Amygdala (tissue), 56 donors: ENCODE results near the gene GRID2.
"Not testable (repeated sequence)": the region's sequence is repeated elsewhere in the genome, so short reads cannot be mapped to it uniquely, and the experiment has no call there.

Experiments
- DNase-seq, 56 donors: peaks; one replicate each; lab custom pipeline; 2025; lab: John Stamatoyannopoulos, UW

Gene GRID2

DNA sequence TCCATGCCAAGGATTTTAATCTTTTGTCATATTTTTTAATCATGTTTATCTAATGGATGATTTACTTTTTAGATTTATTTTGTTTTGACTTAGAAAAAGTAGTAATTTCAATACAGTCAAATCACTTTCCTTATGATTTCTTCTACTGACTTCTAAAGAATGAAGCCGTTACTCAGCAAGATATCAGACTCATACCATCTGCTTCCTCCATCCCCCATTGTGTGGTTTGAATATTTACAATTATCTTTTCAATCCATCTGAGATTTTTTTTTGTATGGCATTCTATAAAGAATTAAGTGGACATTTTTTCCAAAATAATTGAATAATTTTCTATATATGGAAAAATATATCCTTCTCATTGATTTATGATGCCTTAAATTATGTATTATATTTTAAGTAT, 959.4 kb downstream of the GRID2 start:
- no peak for DNase-seq

GRCh38 chr4:93267747-93268146, 964.0 kb downstream of the GRID2 start:
- DNase-seq = no peak

GRCh38 chr4:93285346-93285745, 981.6 kb downstream of the GRID2 start:
- no peak for DNase-seq

DNA sequence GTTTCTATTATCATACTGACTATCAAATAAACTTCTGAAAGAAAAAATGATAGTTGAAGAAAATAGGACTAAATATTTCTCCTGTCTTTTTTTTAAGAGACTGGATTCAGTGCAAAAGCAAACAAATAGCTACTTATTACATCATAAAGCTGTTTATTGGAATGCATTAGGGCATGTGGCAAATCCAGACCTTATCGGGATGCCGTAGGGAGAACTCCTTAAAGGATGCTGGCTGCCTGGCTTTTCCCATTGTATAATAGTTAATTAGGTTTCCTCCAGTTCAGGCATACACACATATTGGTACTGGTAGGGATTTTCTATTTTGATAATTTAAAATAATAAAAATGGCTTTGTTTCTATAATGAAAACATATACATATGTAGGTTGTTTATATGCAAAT, 985.5 kb downstream of the GRID2 start:
- DNase-seq = no peak

- no peak for DNase-seq
Observed at GRCh38 chr4:93289831-93290230, 986.1 kb downstream of the GRID2 start.

DNA sequence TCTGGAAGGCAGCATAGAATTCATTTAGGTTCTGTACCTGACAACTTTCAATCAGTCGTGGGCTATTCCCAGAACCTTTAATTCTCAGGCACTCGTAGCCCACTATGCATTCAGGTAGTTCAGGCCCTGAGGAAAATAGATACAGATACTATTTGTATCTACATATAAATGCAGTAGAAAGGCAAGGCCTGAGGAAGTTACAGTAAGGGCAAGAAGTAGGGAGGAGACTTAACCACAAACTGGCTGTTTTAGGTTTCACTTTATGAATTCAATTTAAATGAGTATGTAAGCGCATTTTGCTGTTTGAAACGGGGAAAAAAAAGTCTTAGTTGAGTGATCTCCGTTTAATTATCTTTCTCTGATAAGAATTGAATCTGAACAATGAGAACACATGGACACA, 995.4 kb downstream of the GRID2 start:
- DNase-seq = no peak

DNA sequence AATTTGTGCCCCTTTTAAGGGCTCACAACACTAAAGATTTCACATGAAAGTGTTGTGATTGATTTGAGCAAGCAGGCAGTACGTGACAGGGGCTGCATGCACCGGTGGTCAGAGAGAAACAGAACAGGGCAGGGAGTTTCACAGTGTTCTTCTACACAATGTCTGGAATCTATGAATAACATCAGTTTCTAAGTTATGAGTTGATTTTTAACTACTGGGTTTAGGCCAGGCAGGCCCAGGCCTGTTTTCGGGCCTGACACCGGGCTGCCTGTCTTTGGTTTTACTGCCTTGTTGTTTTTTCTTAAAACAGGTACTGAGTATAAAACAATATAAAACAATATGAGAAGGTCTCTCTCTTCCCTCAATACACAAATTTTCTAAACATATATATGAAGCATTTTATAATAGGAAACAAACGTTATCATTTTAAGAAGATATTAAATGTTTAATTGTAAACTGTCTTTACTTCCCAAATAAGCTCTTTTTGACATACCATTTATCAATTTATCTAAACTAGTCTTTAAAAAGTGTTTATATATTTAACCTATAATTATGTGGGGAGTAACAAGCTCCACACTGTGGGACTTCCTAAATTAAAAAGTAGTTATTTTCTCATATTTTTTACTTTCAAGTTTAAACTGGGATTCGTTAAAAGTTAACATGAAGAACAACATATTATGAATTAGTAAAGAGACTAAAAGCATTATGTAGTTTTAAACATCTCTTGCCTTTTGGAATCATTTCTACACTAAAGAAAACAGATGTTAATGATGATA, 997.2 kb downstream of the GRID2 start:
- not testable (repeated sequence) for DNase-seq

DNA sequence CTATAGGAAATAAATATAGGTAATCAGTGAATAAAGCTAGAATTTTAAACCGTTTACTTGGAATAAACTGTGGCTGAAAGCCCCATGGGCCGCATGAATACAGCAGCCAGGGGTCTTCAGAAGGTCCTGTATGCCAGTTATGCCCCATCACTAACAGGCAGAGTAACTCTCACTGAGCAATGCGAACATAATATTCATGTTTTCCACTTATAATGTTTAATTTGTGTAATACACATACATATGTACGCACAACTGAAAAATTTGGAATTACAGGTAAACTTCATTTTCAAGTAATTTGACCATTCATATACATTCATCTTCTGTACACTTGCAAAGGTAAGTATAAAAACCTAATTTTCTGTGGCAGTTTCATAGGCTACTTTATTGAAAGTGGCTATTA, 998.5 kb downstream of the GRID2 start:
- DNase-seq = no peak

- DNase-seq = no peak
Observed at GRCh38 chr4:93303440-93303839, 999.7 kb downstream of the GRID2 start.

DNA sequence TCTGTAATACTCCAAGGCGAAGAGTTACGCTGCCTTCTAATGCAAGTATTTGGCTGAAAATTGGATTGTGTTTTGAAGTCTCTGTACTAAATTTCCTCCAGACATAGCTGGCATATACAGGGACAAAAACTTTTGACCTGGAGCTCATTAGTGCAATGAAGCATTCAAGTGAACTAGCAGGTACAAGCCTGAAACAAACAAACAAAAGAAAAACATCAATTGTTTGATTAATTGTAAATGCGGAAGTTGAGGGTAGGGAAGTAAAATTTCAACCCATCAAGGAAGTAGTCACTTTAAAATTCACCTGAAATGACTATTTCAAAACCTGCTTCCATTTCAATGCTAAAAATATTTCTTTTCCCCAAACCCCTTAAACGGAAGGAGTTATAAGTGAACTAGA, 1008.5 kb downstream of the GRID2 start:
- no peak for DNase-seq

- DNase-seq = no peak
Observed at GRCh38 chr4:93313197-93313596, 1009.4 kb downstream of the GRID2 start.

GRCh38 chr4:93317057-93317456, 1013.3 kb downstream of the GRID2 start:
- DNase-seq = no peak

- DNase-seq = no peak
Observed at GRCh38 chr4:93317561-93317960, 1013.8 kb downstream of the GRID2 start.

GRCh38 chr4:93319041-93319440, 1015.3 kb downstream of the GRID2 start:
- no peak for DNase-seq

- no peak for DNase-seq
Observed at GRCh38 chr4:93320356-93320755, 1016.6 kb downstream of the GRID2 start.

GRCh38 chr4:93327346-93327745, 1023.6 kb downstream of the GRID2 start:
- DNase-seq = no peak

- DNase-seq = no peak
Observed at GRCh38 chr4:93334003-93334402, 1030.2 kb downstream of the GRID2 start.

GRCh38 chr4:93337196-93337595, 1033.4 kb downstream of the GRID2 start:
- DNase-seq = no peak

GRCh38 chr4:93342738-93343137, 1039.0 kb downstream of the GRID2 start:
- no peak for DNase-seq

DNA sequence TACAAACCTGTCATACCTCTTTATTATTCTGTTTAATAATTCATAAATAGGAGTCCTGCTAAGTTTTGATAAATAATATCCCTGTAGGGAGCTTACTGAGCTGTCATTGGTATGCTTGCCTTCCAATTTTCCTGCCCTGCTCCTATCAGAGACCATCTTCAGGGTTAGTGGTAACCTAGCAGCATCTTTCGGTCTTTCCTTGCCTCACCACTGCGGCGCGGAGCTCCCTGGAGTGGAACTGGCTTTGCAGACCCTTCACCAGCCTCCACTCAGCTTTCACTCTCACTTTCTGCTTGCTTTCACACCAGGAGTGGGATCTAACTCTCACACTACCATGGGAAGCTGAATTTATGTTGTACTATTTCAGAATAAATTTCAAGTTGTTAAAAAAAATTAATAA, 1043.1 kb downstream of the GRID2 start:
- no peak for DNase-seq

- no peak for DNase-seq
Observed at GRCh38 chr4:93348896-93349295, 1045.1 kb downstream of the GRID2 start.

GRCh38 chr4:93351846-93352245, 1048.1 kb downstream of the GRID2 start:
- no peak for DNase-seq

DNA sequence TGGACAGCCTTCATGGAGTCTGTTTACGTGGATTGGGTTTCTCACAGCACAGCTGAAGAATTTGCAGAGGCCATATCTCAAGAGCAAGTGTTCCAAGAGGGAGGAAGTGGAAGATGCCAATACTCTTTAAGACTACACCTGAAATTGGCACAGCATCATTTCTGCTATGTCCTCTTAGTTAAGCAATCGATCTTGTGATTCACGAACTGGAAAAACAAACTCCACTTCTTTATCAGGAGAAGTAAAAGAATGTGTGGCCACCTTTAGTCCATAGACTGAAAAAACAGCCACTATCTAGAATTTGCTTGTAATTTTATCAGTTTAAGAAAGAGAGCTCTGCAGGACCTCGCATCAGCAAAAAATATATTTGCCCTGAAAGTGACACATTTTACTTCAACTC, 1051.6 kb downstream of the GRID2 start:
- DNase-seq = no peak
